HG03159 (cell line): ENCODE measurements around the gene PSMB1.
"Not testable (repeated sequence)": the region's sequence is repeated elsewhere in the genome, so short reads cannot be mapped to it uniquely, and the experiment has no call there.

Source experiments
- ATAC-seq: cut with Tn5 transposase; IDR thresholded peaks from one replicate; pipeline ENCODE4 v1.9.1; 2021; ENCODE audit warnings: mild to moderate bottlenecking, moderate library complexity; ENCODE audit not compliant: unreplicated experiment

The PSMB1 gene

GRCh38 chr6:170536671-170537070, 16.4 kb downstream of the PSMB1 start:
- no peak for ATAC-seq

GRCh38 chr6:170535004-170535403, 18.1 kb downstream of the PSMB1 start:
- no peak for ATAC-seq

- no peak for ATAC-seq
Measured at GRCh38 chr6:170533792-170534191, 19.3 kb downstream of the PSMB1 start.

- no peak for ATAC-seq
Measured at GRCh38 chr6:170532867-170533488, 20.1 kb downstream of the PSMB1 start.

GRCh38 chr6:170529839-170530469, 23.2 kb downstream of the PSMB1 start:
- ATAC-seq = peak; percentile 88

GRCh38 chr6:170527995-170528394, 25.1 kb downstream of the PSMB1 start:
- not testable (repeated sequence) for ATAC-seq

- ATAC-seq = no peak
Measured at GRCh38 chr6:170525795-170526194, 27.3 kb downstream of the PSMB1 start.

GRCh38 chr6:170524172-170524502, 29.0 kb downstream of the PSMB1 start:
- ATAC-seq = no peak

GRCh38 chr6:170523256-170524171, 29.6 kb downstream of the PSMB1 start:
- ATAC-seq = no peak

GRCh38 chr6:170522565-170523183, 30.4 kb downstream of the PSMB1 start:
- ATAC-seq = no peak

GRCh38 chr6:170516783-170517616, 36.1 kb downstream of the PSMB1 start:
- peak; percentile 99 for ATAC-seq

- ATAC-seq = no peak
Measured at GRCh38 chr6:170514908-170515307, 38.2 kb downstream of the PSMB1 start.

GRCh38 chr6:170512249-170512648, 40.9 kb downstream of the PSMB1 start:
- ATAC-seq = no peak

GRCh38 chr6:170510631-170511030, 42.5 kb downstream of the PSMB1 start:
- no peak for ATAC-seq

- no peak for ATAC-seq
Measured at GRCh38 chr6:170509723-170510018, 43.4 kb downstream of the PSMB1 start.

GRCh38 chr6:170508892-170509722, 44.0 kb downstream of the PSMB1 start:
- not testable (repeated sequence) for ATAC-seq

GRCh38 chr6:170508275-170508674, 44.8 kb downstream of the PSMB1 start:
- ATAC-seq = not testable (repeated sequence)

GRCh38 chr6:170507728-170508127, 45.4 kb downstream of the PSMB1 start:
- ATAC-seq = not testable (repeated sequence)

- ATAC-seq = no peak
Measured at GRCh38 chr6:170506446-170506845, 46.7 kb downstream of the PSMB1 start.

GRCh38 chr6:170505306-170505705, 47.8 kb downstream of the PSMB1 start:
- no peak for ATAC-seq
